CD4-positive, alpha-beta T cell treated with Interleukin-17A for 1 hour (primary cell): ENCODE measurements around the gene BLOC1S6.
A peak's percentile ranks its signal among the peaks of the same experiment; 100 is the strongest.

Experiments
- DNase-seq: peaks from one replicate; pipeline ENCODE4 v3.0.0-alpha.2; 2020

BLOC1S6 gene

GRCh38 chr15:45587095-45587862 is at the start of gene BLOC1S6:
BLOC1S6 (plus strand) TSS chr15:45587379; CDS start chr15:45587444, 65 bp downstream.
- peak; percentile 93 for DNase-seq

DNA sequence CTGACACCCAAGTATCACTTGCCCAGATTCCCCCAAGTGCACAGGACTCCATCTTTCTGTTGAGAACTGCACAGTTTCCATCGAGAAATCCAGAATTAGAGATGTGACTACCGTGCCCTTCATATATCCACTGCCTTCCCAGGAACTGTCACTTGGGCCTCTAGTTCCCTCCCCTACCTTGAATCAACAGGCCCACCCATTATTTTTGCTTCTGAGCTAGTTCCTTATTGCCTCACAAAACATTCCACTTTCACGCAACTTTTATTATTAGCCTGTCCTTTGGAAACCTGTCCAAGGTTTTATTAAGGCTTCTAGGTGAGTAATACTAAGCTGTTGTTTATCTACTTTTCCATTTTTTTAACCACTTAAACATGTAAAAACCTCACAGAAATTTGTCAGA is 47.5 kb upstream of the BLOC1S6 start:
- no peak for DNase-seq

DNA sequence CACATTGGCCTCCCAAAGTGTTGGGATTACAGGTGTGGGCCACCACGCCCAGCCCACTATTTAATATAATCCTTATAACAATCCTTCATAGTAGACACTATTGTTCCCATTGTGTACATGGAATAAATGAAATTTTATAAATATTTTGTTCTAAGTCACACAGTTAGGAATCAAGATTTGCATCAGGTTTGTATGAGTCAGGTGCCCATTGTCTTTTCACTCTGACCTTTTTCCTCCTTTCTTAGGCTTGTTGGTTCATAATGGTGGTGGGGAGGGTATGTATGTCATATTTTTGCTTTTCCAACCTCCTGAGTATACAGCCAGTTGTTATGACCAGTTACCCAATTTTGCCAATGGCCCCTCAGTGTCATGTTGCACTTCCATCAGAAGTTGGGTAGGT is 46.6 kb upstream of the BLOC1S6 start:
- DNase-seq = no peak

DNA sequence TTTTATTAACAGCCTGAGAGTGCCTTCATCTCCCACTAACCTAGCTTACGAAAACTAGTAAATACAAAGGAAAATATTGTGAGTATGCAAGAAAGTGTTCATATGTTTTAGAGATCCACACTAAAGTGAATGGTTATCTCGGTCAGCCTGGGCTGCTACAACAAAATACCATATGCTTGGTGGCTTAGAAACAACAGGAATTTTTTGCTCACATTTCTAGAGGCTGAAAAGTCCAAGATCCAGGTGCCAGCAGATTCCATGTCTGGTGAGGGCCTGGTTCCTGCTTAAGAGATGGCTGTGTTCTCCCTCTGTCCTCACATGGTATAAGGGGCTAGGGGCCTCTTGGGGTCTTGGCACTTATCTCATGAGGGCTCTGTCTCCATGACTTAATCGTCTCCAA is 44.1 kb upstream of the BLOC1S6 start:
- DNase-seq = no peak

DNA sequence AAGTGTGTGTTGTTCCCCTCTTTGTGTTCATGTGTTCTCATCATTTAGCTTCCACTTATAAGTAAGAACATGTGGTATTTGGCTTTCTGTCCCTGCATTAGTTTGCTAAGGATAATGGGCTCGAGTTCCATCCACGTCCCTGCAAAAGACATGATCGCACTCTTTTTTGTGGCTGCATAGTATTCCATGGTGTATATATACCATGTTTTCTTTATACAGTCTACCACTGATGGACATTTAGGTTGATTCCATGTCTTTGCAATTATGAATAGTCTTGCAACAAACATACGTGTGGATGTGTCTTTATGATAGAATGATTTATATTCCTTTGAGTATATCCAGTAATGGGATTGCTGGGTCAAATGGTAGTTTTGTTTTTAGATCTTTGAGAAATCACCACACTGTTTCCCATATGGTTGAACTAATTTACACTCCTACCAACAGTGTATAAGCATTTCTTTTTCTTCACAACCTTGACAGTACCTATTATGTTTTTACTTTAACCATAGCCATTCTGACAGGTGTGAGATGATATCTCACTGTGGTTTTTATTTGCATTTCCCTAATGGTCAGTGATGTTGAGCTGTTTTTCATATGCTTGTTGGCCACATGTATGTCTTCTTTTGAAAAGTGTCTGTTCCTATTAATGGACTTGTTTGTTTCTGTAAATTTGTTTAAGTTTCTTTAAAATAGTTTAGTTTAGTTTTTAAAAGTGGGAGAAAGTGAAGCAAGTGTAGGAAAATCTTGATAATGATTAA is 42.7 kb upstream of the BLOC1S6 start:
- DNase-seq = no peak

DNA sequence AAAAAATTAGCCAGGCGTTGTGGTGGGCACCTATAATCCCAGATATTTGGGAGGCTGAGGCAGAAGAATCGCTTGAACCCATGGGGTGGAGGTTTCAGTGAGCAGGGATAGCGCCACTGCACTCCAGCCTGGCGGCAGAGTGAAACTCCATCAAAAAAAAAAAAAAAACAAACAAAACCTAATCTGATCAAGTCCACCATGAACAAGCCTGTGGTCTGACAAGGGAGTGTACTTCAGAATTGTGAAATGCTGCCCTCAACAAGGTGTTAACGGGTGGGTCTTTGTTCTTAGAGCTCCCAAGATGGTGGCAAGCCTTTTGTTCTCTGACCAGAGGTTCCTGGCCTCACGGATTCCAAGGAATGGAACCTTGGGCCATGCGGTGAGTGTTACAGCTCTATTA is 40.4 kb upstream of the BLOC1S6 start:
- no peak for DNase-seq

DNA sequence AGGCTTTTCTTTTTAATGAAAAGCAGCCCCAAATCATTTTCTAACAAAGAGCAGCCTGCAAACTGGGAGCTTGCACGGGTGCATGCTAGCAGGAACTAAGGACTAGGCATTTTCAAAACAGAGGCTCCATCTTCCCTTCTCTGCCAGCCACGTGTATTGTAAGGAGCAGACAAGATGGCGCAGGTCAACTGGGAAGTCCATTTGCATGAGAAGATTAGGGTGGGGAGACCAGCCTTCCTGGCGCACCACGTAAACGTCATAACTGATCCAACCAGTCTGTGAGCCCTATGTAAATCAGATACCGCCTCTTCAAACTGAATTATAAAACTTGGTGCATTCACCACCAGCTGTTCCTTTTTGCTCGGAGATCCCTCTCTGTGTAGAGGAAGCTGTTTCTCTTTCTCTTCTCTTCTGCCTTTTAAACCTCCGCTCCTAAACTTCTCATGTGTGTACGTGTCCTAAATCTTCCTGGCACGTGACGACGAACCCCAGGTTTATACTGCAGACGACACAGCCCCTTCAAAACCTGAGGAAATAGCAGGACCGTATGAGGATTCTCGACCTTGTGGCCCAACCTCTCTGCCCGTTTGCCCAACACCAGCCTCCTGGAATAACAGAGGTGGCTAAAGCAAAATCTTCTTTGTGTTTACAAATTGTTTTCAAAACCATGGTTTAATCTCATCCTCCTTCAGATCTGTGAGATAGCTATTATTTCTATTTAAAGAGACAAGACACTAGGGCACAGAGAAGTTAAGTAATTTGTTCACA is 38.2 kb upstream of the BLOC1S6 start:
- no peak for DNase-seq

- DNase-seq = no peak
These were observed 37.5 kb upstream of the BLOC1S6 start for GRCh38 chr15:45549541-45550220.

DNA sequence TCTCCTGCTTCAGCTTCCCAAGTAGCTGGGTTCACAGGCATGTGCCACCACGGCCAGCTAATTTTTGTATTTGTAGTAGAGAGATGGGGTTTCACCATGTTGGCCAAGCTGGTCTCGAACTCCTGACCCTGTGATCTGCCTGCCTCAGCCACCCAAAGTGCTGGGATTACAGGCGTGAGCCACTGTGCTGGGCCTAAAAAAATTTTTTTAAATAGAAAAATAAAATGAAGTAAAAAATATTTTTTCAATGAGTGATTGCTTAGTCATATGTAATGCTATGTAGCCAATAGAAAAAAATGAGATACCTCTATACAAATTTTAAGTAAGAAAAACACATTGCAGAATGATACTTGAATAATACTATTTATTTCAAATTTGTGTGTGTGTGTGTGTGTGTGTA is 36.7 kb upstream of the BLOC1S6 start:
- DNase-seq = no peak

- no peak for DNase-seq
These were observed 35.5 kb upstream of the BLOC1S6 start for GRCh38 chr15:45551676-45552075.

- DNase-seq = no peak
These were observed 31.1 kb upstream of the BLOC1S6 start for GRCh38 chr15:45555934-45556608.

GRCh38 chr15:45572617-45573016 is 14.6 kb upstream of the BLOC1S6 start:
- no peak for DNase-seq

GRCh38 chr15:45573961-45574629 is 13.1 kb upstream of the BLOC1S6 start:
- no peak for DNase-seq

GRCh38 chr15:45581919-45582318 is 5.3 kb upstream of the BLOC1S6 start:
- DNase-seq = no peak

GRCh38 chr15:45583731-45584639 is 3.2 kb upstream of the BLOC1S6 start:
- DNase-seq = peak; percentile 33

DNA sequence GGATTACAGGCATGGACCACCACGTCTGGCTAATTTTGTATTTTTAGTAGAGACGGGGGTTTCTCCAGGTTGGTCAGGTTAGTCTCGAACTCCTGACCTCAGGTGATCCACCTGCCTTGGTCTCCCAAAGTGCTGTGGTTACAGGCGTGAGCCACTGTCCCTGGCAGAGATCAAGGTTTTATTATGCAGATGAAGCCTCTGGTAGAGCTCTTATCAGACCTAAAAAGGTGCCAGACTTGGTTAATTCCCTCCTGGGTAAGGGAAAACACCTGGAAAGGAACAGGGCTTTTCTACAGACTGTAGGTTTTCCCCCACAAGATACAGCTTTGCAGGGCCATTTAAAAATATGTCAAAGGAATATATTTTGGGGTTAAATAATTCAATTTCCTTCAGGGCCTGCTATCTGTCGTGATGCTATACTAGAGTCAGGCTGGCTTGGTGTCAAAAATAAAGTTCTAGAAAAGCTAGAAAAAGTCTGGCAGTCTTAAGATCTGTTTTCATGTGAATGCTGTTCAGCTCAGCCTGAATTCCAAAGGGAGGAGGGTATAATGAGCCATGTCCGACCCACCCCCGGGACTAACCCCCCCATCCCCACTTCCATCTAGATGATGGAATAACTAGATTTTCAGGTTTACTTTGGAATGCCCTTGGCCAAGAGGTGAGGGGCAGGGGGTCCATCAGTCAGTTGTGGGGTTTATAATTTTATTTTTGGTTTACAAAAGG is 1.9 kb upstream of the BLOC1S6 start:
- no peak for DNase-seq

GRCh38 chr15:45586125-45586524 is 1.1 kb upstream of the BLOC1S6 start:
- DNase-seq = no peak

- no peak for DNase-seq
These were observed 531 bp upstream of the BLOC1S6 start for GRCh38 chr15:45586601-45587094.

GRCh38 chr15:45587863-45588170 is 638 bp downstream of the BLOC1S6 start:
- DNase-seq = no peak
